Umbilical cord (tissue), 2 donors: ENCODE measurements around the gene AACS. TPM values are rescaled to one million over a fixed set of nuclear protein-coding genes. Genes with fewer than 3 reads are reported as not detected.

ENCODE experiments used
- DNase-seq: peaks from one replicate; pipeline ENCODE4 v3.0.0-alpha.2; 2015; ENCODE audit warnings: low spot score
- total RNA-seq: library from RNA; depleted of rRNA; stranded (reverse); fragments of >200 nt; gene quantifications from one replicate; pipeline ENCODE4 v1.2.3, GENCODE V29; 2014; ENCODE audit warnings: low replicate concordance; ENCODE audit not compliant: insufficient read depth

Gene AACS
- total RNA-seq, 1 donor from 2014 or later, result 19.7 TPM

DNA sequence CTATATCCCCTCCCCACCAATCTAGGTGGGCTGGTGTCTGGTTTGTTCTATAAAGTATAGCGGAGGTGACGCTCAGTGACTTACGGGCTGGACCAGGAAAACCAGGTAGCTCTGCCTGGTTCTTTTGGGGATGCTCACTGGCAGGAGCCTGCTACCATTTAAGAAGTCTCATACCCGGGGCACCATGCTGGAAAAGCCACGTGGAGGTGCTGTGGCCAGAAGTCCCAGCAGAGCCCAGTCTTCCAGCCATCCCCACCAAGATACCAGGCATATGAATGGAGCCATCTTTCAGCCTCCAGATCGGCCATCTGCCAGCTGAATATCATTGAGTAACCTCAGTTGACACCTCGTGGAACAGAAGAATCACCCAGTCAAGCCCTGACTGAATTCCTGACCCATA, 87.2 kb downstream of the AACS start:
- no peak for DNase-seq

DNA sequence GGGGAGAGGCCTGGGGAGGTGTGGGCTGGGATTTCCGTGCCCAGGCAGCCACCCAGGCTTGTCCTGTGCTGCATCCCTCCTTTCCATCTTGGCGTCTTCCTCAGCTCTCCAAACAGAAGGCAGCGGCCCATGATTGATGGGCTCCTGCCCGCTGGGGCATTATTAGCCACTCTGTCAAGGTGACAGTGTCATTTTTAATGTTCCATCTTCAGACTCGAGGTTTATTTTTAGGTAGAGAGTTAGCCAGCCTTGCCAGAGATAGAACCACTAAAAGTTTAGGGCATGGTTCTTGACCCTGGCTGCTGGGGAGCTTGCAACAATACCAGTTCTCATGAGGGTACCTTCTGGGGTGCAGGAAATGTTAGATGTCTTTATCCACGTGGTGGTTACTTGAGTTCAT, 90.1 kb downstream of the AACS start:
- no peak for DNase-seq

DNA sequence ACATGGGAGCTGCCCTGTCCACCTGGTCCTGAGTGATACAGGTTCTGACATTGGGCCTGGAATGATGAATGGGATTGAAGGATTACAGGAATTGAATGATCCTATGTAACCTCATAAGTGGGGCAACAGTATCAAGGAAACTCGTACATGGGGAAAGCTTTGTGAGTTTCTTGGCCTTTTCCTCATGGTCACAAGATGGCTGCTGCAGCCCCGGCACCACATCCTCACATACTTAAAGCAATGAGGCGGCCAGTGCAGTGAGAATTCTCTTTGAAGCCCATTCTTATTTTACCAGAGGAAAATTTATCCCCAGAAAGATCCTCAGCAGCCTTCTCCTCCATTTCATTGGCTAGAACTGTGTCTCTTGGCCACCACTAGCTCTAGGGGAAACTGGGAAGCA, 91.9 kb downstream of the AACS start:
- DNase-seq, result no peak

DNA sequence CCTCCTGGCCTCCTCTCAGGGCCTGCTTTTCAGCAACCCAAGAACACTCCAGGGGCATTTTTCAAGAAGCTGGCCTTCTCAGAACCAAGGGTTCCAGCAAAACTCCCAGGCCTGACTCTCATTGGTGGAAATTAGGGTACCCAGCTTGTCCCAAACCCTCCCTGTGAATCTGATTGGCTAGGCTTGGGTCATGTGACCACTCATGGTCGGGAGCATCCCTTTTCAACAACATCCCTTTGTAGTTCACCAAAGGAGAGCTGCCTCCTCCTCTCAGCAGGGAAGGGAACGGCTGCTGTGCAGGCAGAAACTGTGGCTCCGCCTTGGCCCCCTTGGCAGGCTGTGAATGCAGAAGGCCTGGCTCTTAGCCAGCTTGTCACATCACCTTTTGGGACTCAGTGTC, 94.5 kb downstream of the AACS start:
- no peak for DNase-seq

DNA sequence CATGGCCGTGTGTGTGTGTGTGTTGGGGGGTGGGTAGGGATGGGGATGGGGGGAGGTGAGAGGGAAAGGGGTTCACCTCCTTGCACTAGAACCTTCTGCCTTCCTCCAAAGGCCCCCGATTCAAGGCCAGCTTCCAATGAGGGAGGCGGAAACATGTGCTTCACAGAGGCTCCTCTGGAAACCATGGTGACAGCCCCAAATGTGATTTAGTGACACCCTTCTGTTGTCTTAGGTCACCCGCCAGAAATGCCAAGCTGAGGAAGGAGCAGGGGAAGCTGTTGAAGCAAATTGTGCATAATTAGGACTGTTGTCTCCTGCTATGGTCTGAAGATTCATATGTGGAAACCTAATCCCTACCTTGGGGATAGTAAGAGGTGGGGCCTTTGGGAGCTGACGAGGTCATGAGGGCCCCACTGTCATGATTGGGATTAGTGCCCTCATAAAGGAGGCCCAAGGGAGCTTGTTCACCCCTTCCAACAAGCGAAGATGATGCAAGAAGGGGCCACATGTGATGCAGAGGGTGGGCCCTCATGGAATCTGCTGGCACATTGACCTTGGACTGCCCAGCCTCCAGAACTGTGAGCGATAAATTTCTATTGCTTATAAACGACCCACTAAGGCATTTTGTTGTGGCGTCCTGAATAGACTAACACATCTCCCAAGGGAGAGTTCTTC, 95.2 kb downstream of the AACS start:
- no peak for DNase-seq

DNA sequence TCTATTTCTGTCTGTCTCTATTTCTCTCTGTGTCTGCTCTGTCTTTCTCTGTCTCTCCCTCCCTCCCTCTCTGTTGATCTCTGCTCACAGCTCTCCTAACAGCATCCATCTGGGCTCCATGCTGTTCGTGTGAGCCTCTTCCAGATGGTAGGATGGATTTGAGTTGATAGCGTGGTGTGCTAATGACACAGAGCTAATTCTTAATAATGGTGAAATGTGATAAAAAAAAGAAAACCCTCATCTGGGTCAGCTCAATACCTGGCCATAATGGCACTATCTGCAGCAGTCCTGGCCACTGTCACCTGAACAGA, 96.4 kb downstream of the AACS start:
- DNase-seq, result no peak

DNA sequence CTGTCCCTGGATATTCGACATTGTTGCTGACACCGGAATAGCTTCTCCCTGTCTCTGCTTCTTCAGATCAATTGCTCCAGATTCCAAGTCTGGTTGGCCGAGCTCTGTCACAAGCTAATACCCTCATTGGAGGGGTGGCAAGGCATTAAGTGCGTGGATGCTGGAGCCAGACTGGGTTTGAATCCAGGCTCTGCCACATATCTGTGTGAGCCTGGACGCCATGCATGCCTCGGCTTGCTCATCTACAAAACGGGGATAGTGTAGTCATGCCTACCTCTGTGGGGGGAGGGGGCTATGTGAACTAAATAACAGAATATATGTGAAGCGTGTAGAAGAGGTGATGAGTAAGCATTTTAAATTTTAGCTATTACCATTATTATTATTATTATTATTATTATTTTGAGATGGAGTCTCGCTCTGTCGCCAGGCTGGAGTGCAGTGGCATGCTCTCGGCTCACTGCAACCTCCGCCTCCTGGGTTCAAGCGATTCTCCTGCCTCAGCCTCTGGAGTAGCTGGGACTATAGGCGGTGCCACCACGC, 97.3 kb downstream of the AACS start:
- no peak for DNase-seq

DNA sequence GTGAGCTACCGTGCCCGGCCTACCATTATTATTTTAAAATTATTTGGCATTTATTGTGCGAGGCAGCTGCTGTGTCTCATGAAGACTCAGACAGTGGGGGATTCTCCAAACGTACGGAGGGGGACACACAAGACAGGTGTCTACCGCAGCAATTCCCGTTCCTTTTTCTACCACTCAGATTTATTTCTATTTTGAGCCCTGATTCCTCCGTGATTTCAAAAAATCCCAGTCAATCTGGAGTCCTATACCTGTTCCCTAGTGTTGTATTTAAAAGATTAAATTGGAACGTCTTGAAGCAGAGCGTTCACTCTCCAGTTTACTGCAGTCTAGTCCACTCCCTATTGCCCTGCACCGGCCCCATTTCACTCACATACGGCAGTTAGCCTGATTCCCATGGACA, 97.9 kb downstream of the AACS start:
- no peak for DNase-seq

DNA sequence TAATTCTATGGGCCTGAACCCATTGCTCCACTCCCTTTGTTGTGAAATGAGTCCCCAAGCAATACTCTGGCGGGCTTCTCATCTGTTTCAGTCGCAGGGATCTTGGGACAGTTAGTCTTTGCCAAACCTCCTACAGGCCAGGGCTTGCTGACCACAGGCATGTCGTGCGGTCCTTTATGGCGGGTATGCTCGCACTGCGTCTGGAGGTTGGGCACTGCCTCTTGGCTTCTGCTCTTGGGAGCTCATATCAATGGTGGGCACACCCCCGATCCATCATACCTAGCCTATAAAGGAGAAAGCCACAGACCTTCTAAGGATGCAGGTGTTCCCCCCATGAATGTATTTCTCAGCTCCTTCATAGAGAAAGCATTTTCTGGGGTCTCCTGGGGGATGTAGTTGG, 99.3 kb downstream of the AACS start:
- no peak for DNase-seq

DNA sequence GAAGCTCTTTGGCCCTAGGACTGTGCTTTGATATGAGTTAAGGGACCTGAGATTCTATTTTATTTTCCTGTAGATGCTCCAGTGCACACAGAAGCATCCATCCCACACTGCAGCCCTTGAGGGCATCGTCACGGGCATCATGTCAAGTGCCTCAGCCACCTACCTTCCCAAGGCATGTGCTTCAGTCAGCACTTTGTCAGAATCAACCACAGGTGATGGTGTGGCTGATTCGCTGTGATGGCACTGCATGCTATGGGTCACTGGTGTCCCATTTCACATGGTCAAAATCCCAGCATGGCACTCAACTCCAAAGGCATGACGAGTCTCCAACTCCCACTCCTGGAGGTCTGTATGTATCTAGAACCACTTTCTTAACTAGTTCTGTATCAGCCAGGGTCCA, 100.8 kb downstream of the AACS start:
- DNase-seq, result no peak

DNA sequence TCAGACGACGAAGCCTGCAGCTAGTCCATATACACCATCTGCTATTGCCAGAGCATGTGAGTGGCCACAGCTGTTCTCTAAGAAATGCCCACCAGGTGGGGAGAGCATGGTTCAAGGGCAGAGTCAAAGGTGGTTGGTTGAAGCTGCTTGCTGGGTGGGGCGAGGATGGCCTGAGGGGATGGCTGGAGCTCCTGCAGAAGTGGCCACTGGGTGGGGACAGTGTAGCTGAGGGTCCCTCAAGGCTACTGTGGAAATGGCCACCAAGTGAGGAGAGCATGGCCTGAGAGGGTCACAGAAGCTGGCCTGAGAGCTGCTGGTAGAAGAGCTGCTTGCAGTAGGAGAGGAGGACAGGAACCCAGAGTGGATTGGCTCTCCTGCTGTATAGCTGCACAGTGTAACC, 102.4 kb downstream of the AACS start:
- DNase-seq, result no peak

DNA sequence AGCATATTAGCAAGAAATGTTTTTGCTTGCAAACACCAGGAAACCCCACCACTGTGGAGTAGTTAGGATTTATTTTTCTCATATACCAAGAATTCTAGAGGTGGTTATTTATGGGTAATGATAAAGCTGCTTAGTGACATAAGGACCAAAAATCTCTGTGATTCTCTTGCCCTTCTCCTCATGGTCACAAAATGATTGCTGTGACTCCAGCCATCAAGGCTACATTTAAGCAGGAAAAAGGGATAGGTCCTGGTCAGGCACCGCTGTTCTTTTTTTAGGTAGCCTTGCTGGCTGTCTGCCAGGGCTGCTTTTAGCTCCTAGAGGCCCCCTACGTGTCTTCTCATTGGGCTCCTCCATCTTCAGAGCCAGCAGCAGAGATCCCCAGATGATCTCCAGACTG, 104.2 kb downstream of the AACS start:
- no peak for DNase-seq

DNA sequence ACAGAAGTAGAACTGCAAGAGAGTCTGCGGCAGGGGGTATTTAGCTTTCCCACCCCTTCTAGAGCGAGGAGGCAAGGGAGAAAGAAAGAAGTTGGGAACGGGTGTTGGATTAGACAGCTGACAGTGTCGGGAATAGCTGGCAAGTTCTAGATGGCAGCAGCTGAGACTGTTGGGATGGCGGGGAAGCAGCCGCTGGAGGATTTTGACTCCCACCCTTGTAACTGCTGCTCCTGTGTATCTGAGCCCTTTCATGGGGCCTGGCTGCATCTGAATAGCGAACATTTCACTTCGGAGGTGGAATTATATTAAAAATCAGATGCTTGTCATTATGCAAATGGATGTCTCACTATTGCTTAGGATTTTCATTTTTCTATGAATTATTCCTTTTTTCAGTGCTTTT, 104.6 kb downstream of the AACS start:
- DNase-seq, result no peak

DNA sequence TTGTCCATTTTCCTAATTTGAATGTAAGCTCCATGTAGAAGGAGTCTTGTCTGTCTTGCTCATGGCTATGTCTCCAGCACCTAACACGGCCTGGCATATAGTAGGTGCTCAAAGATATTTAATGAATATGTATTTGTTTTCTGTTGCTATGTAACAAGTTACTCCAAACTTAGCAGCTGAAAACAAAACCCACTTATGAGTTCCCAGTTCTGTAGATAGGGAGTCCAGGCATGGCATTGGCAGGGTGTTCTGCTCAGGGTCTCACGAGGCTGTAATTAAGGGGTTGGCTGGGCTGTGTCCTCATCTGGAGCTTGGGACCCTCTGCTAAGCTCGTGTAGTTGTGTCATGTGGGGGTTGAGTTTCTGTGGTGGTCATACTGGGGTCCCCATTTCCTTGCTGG, 106.0 kb downstream of the AACS start:
- DNase-seq, result no peak

DNA sequence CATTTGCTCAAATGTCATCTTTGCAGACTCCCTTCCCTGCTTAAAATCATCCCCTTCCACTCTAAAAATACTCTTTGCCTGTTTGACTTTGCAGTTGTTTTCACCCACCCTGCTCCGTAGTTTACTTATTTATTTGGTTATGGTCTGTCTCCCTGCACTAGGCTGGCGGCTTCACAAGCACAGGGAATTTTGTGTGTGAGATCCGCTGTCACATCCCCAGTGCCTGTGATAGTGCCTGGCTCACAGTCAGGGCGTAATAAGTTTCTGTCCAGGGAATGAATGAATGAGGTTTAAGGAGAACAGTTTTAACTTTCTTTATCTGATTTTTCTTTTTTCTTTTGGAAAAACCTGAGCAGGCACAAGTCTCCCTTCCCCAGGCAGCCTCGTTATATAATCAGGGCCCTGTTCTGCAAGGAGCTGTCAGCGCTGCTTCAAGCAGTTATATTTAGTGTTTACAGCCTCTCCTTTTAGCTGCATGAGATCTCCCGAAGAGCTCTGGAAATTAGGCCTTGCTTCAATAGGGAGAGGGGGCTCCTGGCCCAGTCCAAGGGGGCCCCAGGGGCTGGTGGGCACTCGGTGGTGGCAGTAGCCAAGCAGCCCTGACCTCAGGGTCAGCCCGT, 107.1 kb downstream of the AACS start:
- no peak for DNase-seq

DNA sequence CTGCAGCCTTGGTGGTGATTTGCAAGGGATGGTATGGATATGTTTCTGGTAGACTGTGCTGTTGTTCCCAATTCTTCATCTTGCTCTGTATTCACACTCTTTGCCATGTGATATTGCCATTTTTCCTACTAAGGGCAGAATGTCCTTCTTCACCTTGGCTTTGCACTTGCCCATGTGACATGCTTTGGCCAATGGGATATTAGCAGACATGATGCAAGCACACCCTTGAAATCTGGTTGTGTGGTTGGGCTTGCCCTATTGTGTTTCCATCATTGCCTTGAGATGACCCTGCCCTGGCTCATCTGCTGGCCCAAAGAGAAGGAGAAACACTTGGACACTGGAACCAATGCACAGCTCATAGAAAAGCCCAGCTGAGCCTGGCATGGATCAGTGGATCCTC, 110.3 kb downstream of the AACS start:
- no peak for DNase-seq

DNA sequence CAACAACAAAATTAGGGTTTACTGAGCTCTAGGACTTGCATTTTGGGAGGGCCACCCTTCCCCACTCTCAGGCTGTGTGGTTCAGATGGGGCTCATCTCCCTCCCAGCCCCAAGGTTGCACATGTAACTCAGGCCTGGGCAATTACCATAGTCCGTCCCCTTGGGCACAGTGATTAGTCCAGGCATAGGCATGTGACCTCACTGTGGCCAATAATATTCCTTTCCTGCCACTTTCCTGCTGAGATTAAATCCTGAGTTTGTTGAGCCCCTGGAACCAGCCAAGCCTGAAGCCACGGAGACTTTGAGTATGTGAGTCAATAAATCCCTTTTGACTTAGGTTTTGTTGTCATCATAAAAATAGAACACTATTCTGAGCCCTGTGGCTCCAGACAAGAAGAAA, 113.0 kb downstream of the AACS start:
- no peak for DNase-seq

DNA sequence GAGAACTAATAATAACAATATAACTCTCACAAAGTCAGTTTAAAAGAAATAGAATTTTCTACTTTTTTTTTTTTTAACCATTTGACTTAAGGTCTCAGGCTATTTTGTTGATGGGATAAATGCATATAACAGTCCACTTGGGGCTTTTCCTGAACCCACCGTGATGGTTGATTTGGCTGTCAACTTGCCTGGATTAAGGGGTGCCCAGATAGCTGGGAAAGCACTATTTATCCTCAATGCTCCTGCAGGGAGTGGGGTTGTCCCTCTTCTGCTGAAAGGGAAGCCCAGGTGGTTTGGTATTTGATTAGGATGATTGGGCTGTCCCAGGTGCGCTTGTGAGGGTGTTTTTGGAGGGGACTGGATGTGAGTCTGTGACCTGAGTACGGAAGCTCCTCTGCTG, 114.9 kb downstream of the AACS start:
- no peak for DNase-seq

DNA sequence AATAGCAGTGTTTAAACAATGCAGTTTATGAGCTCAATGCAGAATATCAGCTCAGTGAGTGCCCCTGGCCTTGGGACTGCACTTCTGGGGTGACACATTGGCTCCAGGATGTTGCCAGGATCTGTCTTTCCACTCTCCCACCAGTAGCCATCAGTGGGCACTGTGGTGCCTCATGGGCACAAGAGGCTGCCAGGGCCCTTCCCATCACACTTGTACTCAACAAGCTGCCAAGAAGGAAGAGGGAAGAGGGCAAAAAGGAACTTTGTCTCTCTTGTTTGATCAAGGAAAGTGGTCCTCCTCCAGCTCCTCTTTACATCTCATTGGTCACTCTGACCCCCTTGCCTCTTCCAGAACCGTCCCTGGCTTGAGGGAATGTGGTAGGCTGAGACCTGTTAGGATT, 115.9 kb downstream of the AACS start:
- no peak for DNase-seq

DNA sequence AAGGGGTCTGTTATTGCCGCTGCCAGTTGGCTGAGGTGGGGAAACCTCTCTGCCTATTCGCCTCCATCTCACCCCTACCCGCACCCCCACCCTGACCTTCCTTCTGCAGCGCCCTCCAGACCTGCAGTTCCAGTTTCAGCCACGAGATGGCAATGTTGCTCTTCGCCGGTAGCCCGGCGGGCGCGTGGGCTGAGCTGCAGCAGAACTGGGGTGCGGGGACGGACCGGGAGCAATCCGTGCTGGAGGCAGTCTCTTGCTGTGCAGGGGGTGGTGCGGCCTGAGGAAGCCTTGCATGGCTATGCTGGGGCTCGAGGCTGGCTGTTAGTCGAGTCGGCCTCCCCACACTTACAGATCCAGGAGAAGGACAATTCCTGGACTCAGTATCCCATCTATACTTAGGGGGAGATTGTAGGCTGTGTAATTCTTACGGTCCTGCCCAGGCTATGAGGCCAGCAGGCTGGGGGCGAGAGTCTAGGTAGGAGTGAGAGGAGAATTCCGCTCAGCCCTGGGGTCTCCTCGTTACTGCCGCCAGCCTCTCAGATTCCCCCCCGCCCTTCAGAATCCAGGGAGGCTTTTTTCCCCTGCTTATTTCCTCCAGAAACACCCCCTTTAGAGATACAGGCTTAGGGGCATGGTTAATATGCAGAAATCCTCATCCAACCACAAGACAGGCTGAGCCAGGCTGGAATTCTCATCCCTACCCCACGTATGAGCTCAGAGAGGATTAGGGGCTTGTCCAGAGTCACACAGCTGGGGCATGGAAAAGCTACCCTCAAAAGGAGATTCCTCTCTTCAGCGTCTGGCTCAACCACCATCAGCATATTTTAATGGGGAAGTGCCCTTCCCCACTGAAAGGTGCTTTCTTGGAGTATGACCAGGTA, 118.2 kb downstream of the AACS start:
- peak; percentile 81 for DNase-seq

DNA sequence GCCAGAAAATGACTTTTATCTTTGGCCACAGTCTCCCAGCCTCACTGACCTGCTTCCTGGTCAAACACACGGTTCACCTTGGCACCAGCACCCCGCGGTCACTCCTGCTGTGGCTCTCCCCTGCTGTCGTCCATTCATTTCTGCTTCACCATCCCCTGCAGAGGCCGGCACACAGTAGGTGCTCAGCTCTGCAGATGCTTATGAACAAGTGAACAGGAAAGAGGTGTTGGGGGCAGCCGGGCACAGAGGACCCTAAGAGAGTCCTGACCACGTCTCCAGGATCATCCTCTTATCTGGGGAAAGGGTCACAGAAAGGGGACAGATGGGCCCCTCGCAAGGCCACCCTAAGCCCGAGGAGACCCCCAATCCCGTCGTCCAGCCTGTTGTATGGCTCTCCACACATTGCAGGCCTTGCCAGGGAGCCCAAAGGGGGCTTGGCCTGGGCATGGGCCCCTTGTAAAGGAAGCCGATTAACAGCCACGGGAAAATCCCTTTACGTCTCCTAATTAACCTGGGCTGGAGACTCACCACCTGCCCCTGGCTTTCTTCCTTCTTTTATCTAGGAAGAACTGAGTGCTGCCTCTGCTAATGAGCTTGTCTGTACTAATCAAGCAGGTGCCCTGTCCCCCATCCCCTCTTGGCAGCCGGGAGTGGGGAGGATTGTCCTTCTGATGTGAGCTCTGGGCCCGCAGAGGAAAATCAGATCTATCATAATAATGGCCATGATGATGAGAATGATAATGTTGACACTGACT, 119.2 kb downstream of the AACS start:
- no peak for DNase-seq

DNA sequence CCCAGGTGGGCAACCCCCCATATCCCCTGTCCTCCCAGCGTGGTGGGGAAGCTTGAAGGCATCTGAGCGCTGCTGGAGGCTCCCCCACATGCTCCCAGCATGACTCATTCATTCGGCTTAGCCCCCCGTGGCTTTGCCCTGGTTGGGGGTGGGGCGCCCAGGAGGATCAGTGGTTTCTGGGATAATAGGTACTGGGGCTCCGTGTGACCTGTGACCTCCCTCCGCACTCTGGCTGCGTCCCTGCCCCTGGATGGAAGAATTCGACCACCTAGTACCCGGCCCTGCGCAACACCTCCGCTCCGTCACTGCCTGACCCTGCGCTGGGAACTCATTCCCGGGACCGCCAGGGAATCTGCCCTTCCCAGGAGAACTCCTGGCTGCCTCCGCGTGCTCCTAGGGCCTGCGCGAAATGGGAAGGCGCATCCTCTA, 120.1 kb downstream of the AACS start:
- DNase-seq, result no peak
